Measurements from ENCODE around the gene TSHR. TPM values are rescaled to one million over a fixed set of nuclear protein-coding genes. Genes with fewer than 3 reads are reported as not detected.

Gene TSHR
- total and polyA plus RNA-seq, 2 of the 4 experiments (the other 2 are of a cell fraction), result not detected

DNA sequence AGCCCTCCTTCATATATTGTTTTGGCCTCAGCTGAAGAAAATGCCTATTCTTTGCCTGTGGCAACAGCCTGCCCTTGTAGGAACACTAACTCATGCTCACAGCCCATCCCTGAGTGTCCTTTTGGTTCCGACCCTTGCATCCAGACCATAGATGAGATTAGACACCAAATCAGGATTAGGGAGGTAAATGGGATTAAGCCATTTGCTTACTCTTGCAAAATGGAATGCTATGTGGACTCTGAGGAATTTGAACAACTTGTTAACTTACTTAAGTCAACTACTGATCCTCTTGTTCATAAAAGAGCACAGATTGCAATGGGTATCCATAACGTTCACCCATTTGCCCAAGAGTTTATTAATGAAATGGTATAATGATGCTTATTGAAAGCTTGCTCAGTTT is 27.3 kb downstream of the TSHR start:
- Histone ChIP-seq H3K79me1 (ENCODE audit: low read depth in 1 of 2, low read length in 2 of 2) (no peaks in the 10 kb centered on the region), H3K56ac (ENCODE audit: extremely low read depth, insufficient read depth, low read length) (no peak overlapping the region), H3K4me1 (ENCODE audit: control insufficient read depth, insufficient read depth, low read length) (no peaks in the 10 kb centered on the region), H3K9ac (ENCODE audit: low read depth, low read length) (no peak overlapping the region), H3K4me2 (ENCODE audit: low read depth, low read length) (no peak overlapping the region), H3K18ac (ENCODE audit: low read depth, low read length) (no peak overlapping the region), H2BK20ac (ENCODE audit: low read depth, low read length) (no peak overlapping the region), H3K4ac (ENCODE audit: low read depth, low read length) (no peak overlapping the region), H2BK120ac (ENCODE audit: low read depth, low read length) (no peak overlapping the region), H2BK15ac (ENCODE audit: low read depth, low read length) (no peak overlapping the region), H4K91ac (ENCODE audit: insufficient read depth, low read depth, low read length) (no peak overlapping the region), H4K20me1 (ENCODE audit: insufficient read depth, low read length) (no peaks in the 10 kb centered on the region), H4K8ac (ENCODE audit: low read depth in 2 of 2, low read length in 2 of 2) (no peak overlapping the region), H2AK5ac (ENCODE audit: low read depth, low read length) (no peak overlapping the region), H3K14ac (replicated peaks; ENCODE audit: low read depth, low read length) (no peak overlapping the region), H2AK9ac (replicated peaks; ENCODE audit: low read depth, low read length, poor library complexity) (no peak overlapping the region), H3K9me1 (ENCODE audit: insufficient read depth, low read length) (no peaks in the 10 kb centered on the region), H3K27ac (ENCODE audit: insufficient read depth, low read length) (no peak overlapping the region), H3K4me3 (ENCODE audit: insufficient read depth, low read depth, low read length) (no peak overlapping the region), H3K36me3 (ENCODE audit: control insufficient read depth, insufficient read depth, low read length) (no peaks in the 10 kb centered on the region), H3K9me3 (ENCODE audit: control insufficient read depth, insufficient read depth, low read length) (no peaks in the 10 kb centered on the region), H2AFZ (replicated peaks; ENCODE audit: low read length, poor library complexity) (no peak overlapping the region), H3K27me3 (ENCODE audit: control insufficient read depth, insufficient read depth, low read length) (peaks cover 12% of the 10 kb centered on the region), H4K5ac (ENCODE audit: low read depth, low read length) (no peak overlapping the region), H3K23ac (ENCODE audit: low read depth, low read length) (no peak overlapping the region), H2BK5ac (ENCODE audit: low read depth, low read length, poor library complexity, severe bottlenecking) (no peak overlapping the region)
- ChIA-PET CTCF (no interaction called here), POLR2A (ENCODE audit: unreplicated experiment) (no interaction called here)
- ATAC-seq (ENCODE audit: low read depth) (no peak), DNase-seq (no peak)
- dilution Hi-C loops (cut with HindIII; ENCODE audit: low sequenced_read_pairs, unreplicated experiment), result no loop called here
- TF ChIP-seq NFE2L2 (IDR thresholded peaks at IDR 0.05; ENCODE audit: low read depth, low read length) (no peak), MAFK (IDR thresholded peaks at IDR 0.05; ENCODE audit: low read depth, low read length) (no peak), POLR2A (IDR thresholded peaks at IDR 0.05; ENCODE audit: low read depth, low read length) (no peak), CEBPB (IDR thresholded peaks at IDR 0.05; ENCODE audit: low read depth, low read length) (no peak), BHLHE40 (IDR thresholded peaks at IDR 0.05; ENCODE audit: low read depth, low read length) (no peak)
- in situ Hi-C loops (cut with MboI; ENCODE audit: low sequenced_read_pairs), result no loop called here
- no TSS peak for BruUV-seq (replicated peaks)
- no CpG with 5 or more reads among the region's 2 CpGs for WGBS, 2 experiments (ENCODE audit: extremely low coverage in 2 of 2, insufficient read length in 1 of 2)
- intact Hi-C loops (cut with micrococcal nuclease), result no loop called here
